HG02623 (cell line): ENCODE data around the gene RPS24.
"Not testable (repeated sequence)": the region's sequence is repeated elsewhere in the genome, so short reads cannot be mapped to it uniquely, and the experiment has no call there.

Source experiments
- ATAC-seq: cut with Tn5 transposase; IDR thresholded peaks from one replicate; pipeline ENCODE4 v1.9.1; 2021; ENCODE audit warnings: moderate library complexity; ENCODE audit not compliant: unreplicated experiment

RPS24 gene

GRCh38 chr10:78047314-78047891, 13.7 kb downstream of the RPS24 start:
- ATAC-seq = no peak

GRCh38 chr10:78049851-78050250, 16.2 kb downstream of the RPS24 start:
- no peak for ATAC-seq

GRCh38 chr10:78053211-78053868, 19.7 kb downstream of the RPS24 start:
- ATAC-seq = no peak

- no peak for ATAC-seq
Observed at GRCh38 chr10:78058562-78058961, 24.9 kb downstream of the RPS24 start.

GRCh38 chr10:78059906-78060702, 26.4 kb downstream of the RPS24 start:
- no peak for ATAC-seq

GRCh38 chr10:78062296-78062695, 28.6 kb downstream of the RPS24 start:
- no peak for ATAC-seq

GRCh38 chr10:78063236-78063635, 29.6 kb downstream of the RPS24 start:
- ATAC-seq = no peak

- ATAC-seq = not testable (repeated sequence)
Observed at GRCh38 chr10:78064919-78065318, 31.3 kb downstream of the RPS24 start.

GRCh38 chr10:78065611-78066010, 31.9 kb downstream of the RPS24 start:
- ATAC-seq = no peak

- no peak for ATAC-seq
Observed at GRCh38 chr10:78066012-78066411, 32.3 kb downstream of the RPS24 start.

GRCh38 chr10:78066728-78067430, 33.2 kb downstream of the RPS24 start:
- ATAC-seq = no peak

- no peak for ATAC-seq
Observed at GRCh38 chr10:78069151-78069550, 35.5 kb downstream of the RPS24 start.

- not testable (repeated sequence) for ATAC-seq
Observed at GRCh38 chr10:78070064-78070463, 36.4 kb downstream of the RPS24 start.

- no peak for ATAC-seq
Observed at GRCh38 chr10:78070726-78071125, 37.1 kb downstream of the RPS24 start.

GRCh38 chr10:78071140-78071856, 37.6 kb downstream of the RPS24 start:
- ATAC-seq = no peak

- no peak for ATAC-seq
Observed at GRCh38 chr10:78071857-78072179, 38.2 kb downstream of the RPS24 start.

- ATAC-seq = no peak
Observed at GRCh38 chr10:78072504-78072903, 38.8 kb downstream of the RPS24 start.

- not testable (repeated sequence) for ATAC-seq
Observed at GRCh38 chr10:78075806-78076205, 42.1 kb downstream of the RPS24 start.

- ATAC-seq = no peak
Observed at GRCh38 chr10:78078539-78079330, 45.1 kb downstream of the RPS24 start.

- ATAC-seq = no peak
Observed at GRCh38 chr10:78079411-78079810, 45.7 kb downstream of the RPS24 start.
